Kidney (tissue), 14 donors: ENCODE results near the gene CRIP1. TPM values are rescaled to one million over a fixed set of nuclear protein-coding genes. Genes with fewer than 3 reads are reported as not detected.

ENCODE experiments used
- DNase-seq, 5 donors: peaks; one replicate each; pipeline ENCODE4 v3.0.0-alpha.2; 2013 to 2020
- FAIRE-seq: peaks from 2 replicates; lab custom pipeline; 2012; peaks lifted over from hg19 to GRCh38; lab: Jason Lieb, UNC
- H3K27ac ChIP-seq, 2 donors: one replicate each; pipeline ENCODE4 v1.7.0; 2013; ENCODE audit warnings: low read depth in 2 of 2, low read length in 2 of 2, inconsistent platforms in 1 of 2
- H3K27me3 ChIP-seq: one replicate; pipeline ENCODE4 v1.7.1; 2013; ENCODE audit warnings: low read length, inconsistent platforms; ENCODE audit not compliant: control insufficient read depth, insufficient read depth
- H3K36me3 ChIP-seq, 3 donors: one replicate each; pipeline versions ENCODE4 v1.7.0 to v1.7.1; 2013; ENCODE audit warnings: low read length in 3 of 3, control low read depth in 1 of 3, inconsistent platforms in 1 of 3; ENCODE audit not compliant: insufficient read depth in 3 of 3, control insufficient read depth in 2 of 3
- H3K4me1 ChIP-seq, 3 donors: one replicate each; pipeline versions ENCODE4 v1.7.0 to v1.7.1; 2013; ENCODE audit warnings: low read length in 3 of 3, inconsistent platforms in 1 of 3, low read depth in 1 of 3; ENCODE audit not compliant: control insufficient read depth in 2 of 3, insufficient read depth in 2 of 3
- H3K4me3 ChIP-seq, 3 donors: one replicate each; pipeline versions ENCODE4 v1.7.0 to v1.8.1; 2013; ENCODE audit warnings: low read length in 3 of 3, control low read depth in 1 of 3, inconsistent platforms in 1 of 3
- H3K9ac ChIP-seq, 3 donors: one replicate each; pipeline versions ENCODE4 v1.7.0 to v1.7.1; 2013; ENCODE audit warnings: low read length in 3 of 3, control low read depth in 1 of 3, inconsistent platforms in 1 of 3
- H3K9me3 ChIP-seq, 3 donors: one replicate each; pipeline versions ENCODE4 v1.7.0 to v1.7.1; 2013; ENCODE audit warnings: low read length in 3 of 3, control low read depth in 1 of 3, inconsistent platforms in 1 of 3; ENCODE audit not compliant: control insufficient read depth in 2 of 3, insufficient read depth in 1 of 3
- intact Hi-C: fragments of 100-400 bp; cut with DNase I; formaldehyde crosslinking; loops from one replicate; pipeline ENCODE4 v1.11.1; 2022
- polyA plus RNA-seq: library from polyadenylated mRNA; stranded (reverse); fragments of 350-450 nt; fragmentation: Illumina TruSeq; extraction: RNeasy Lipid Tissue Mini Kit (QIAGEN cat#74804); gene quantifications from one replicate; pipeline ENCODE4 v1.2.3, GENCODE V29; 2014; ENCODE audit warnings: low read depth, low replicate concordance; ENCODE audit not compliant: insufficient read depth
- total RNA-seq: library from RNA; stranded (reverse); fragmentation: NEBNext Ultra II Directional; extraction: Animal tissue kit (Norgen Biotek cat#: 25700); gene quantifications from one replicate; pipeline ENCODE4 v1.2.1, GENCODE V29; 2021
- TF ChIP-seq, protein P1 (sequence below): IDR thresholded peaks from 3 replicates; pipeline ENCODE4 v1.5.1; 2012; ENCODE audit warnings: mild to moderate bottlenecking, moderate library complexity, borderline replicate concordance; ENCODE audit not compliant: insufficient read depth; ENCODE audit errors: extremely low read depth
- donor health status: control.
- donor health status: control.
- donor health status: control.
- donor health status: control.
- donor health status: control.
- donor health status: DM: yes; HTN: yes; CAD: no.
- donor health status: Normal renal cell carcinoma (clear cell type).

Gene CRIP1
- total and polyA plus RNA-seq, 2 donors from 2014 or later, result 272 to 381 TPM

- Histone ChIP-seq H3K4me1 (peaks cover 0 to 37% (median 8%) of the 10 kb centered on the region in 3 donors), H3K4me3 (no peak overlapping the region), H3K27me3 (no peaks in the 10 kb centered on the region), H3K9me3 (no peaks in the 10 kb centered on the region), H3K36me3 (no peaks in the 10 kb centered on the region), H3K9ac (no peak overlapping the region), H3K27ac (peak overlapping the region; percentile 43 to 72)
- FAIRE-seq (no peak), DNase-seq (peak; percentile 49 to 96 (median 66))
- intact Hi-C loops, result no loop called here
- TF ChIP-seq, protein P1, sequence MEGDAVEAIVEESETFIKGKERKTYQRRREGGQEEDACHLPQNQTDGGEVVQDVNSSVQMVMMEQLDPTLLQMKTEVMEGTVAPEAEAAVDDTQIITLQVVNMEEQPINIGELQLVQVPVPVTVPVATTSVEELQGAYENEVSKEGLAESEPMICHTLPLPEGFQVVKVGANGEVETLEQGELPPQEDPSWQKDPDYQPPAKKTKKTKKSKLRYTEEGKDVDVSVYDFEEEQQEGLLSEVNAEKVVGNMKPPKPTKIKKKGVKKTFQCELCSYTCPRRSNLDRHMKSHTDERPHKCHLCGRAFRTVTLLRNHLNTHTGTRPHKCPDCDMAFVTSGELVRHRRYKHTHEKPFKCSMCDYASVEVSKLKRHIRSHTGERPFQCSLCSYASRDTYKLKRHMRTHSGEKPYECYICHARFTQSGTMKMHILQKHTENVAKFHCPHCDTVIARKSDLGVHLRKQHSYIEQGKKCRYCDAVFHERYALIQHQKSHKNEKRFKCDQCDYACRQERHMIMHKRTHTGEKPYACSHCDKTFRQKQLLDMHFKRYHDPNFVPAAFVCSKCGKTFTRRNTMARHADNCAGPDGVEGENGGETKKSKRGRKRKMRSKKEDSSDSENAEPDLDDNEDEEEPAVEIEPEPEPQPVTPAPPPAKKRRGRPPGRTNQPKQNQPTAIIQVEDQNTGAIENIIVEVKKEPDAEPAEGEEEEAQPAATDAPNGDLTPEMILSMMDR, result no peak
Measured at GRCh38 chr14:105469456-105470349, 17.0 kb upstream of the CRIP1 start.

DNA sequence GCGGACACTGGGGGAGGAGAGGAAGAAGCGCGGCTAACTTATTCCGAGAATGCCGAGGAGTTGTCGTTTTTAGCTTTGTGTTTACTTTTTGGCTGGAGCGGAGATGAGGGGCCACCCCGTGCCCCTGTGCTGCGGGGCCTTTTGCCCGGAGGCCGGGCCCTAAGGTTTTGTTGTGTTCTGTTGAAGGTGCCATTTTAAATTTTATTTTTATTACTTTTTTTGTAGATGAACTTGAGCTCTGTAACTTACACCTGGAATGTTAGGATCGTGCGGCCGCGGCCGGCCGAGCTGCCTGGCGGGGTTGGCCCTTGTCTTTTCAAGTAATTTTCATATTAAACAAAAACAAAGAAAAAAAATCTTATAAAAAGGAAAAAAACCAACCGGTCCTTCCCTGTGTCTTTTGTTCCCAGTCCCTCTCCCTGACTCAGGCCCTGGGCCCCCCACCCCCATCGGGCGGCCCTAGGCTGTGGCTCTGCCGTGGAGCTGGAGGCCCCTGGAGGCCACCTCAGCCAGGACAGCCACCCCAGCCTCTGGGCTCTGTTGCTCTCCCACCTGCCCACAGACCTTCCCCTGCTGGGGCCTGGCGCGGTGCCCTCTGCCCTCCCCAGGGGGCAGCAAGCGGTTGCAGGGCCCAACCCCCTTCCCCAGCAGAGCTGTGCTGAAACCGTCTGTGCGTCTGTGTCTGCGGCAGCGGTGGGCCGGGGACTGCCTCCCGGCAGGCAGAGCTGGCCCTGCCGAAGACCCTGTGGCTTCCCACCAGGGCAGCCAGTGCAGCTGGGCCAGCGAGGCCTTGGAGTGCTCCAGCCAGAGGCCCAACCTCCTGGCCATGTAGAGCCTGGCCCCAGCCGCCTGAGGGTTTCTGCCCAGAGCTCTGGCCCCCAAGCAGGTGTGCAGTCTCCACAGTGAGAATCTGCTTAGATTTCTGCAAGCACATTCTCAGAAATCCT lies 16.1 kb upstream of the CRIP1 start:
- Histone ChIP-seq H3K9me3 (no peaks in the 10 kb centered on the region), H3K4me3 (no peak overlapping the region), H3K9ac (no peak overlapping the region), H3K36me3 (no peaks in the 10 kb centered on the region), H3K27me3 (no peaks in the 10 kb centered on the region), H3K4me1 (peaks cover 0 to 37% (median 8%) of the 10 kb centered on the region in 3 donors), H3K27ac (peak overlapping the region; percentile 43 to 65)
- no peak for FAIRE-seq
- TF ChIP-seq, protein P1, result no peak
- peak in 3 of 5 donors; percentile 58 to 82 (median 58) for DNase-seq
- intact Hi-C loops, result no loop called here

DNA sequence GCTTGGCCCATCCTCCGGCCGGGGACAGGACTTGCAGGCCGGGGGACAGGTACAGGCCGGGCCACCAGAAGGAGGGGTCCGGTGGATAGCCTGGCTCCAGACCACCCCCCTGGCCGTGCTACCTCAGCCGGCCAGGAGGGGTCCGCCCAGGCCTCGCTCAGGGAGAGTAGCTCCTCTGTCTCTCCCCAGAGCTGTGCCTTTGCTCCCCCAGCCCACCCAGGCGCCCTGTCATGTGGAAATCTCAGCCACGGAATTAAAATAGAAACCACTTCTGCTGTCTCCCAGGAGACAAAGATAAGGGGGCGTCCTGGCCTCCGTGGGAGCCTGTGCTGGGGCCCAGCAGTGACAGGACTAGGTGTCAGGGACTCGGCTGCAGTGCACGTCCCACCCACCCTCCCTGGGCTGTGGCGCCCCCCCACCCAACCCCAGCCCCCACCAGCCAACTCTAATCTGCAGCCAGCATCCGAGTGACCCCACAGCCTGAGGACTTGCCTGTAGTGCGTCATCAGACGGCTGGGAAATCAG lies 15.3 kb upstream of the CRIP1 start:
- peaks cover 0 to 38% (median 8%) of the 10 kb centered on the region in 3 donors for H3K4me1 ChIP-seq
- TF ChIP-seq, protein P1, result no peak
- FAIRE-seq, result no peak

More for the DNA sequence above, 15.3 kb upstream of the CRIP1 start:
- H3K27ac ChIP-seq, result peak overlapping the region; percentile 43 to 84
- H3K27me3 ChIP-seq, result no peaks in the 10 kb centered on the region
- no peaks in the 10 kb centered on the region for H3K9me3 ChIP-seq
- H3K9ac ChIP-seq, result peak overlapping the region in 1 of 3 donors; percentile 40
- no peak overlapping the region for H3K4me3 ChIP-seq
- H3K36me3 ChIP-seq, result no peaks in the 10 kb centered on the region
- intact Hi-C loops, result no loop called here
- DNase-seq, result peak in 4 of 5 donors; percentile 59 to 65 (median 60)
